Hepatocyte (in vitro differentiated cells): ENCODE results near the gene BCAP31.
"Not testable (repeated sequence)": the region's sequence is repeated elsewhere in the genome, so short reads cannot be mapped to it uniquely, and the experiment has no call there.

Source experiments
- EZH2 ChIP-seq: fragments of 200-600 bp; sonication (generic); IDR thresholded peaks from 2 replicates; pipeline ENCODE4 v1.6.1; 2016; ENCODE audit warnings: antibody characterized with exemption, mild to moderate bottlenecking, borderline replicate concordance
- TF ChIP-seq, protein P1 (sequence below): fragments of 200-600 bp; sonication (generic); IDR thresholded peaks from 2 replicates; pipeline ENCODE4 v1.5.1; 2016; ENCODE audit warnings: antibody characterized with exemption, mild to moderate bottlenecking; ENCODE audit not compliant: poor library complexity

DNA sequence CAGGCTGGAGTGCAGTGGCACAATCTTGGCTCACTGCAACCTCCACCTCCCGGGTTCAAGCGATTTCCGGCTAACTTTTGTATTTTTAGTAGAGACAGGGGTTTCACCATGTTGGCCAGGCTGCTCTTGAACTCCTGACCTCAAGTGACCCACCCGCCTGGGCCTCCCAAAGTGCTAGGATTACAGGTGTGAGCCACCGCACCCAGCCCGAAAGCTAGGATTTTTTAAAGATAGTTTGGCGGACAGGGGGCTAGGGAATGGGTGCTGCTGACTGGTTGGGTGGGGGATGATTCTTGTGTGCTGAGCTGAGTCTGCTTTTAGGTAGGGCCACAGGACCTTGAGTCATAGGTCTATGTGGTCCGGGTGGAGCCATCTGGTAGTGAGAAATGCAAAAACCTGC, 40.7 kb downstream of the BCAP31 start:
- TF ChIP-seq, protein P1, sequence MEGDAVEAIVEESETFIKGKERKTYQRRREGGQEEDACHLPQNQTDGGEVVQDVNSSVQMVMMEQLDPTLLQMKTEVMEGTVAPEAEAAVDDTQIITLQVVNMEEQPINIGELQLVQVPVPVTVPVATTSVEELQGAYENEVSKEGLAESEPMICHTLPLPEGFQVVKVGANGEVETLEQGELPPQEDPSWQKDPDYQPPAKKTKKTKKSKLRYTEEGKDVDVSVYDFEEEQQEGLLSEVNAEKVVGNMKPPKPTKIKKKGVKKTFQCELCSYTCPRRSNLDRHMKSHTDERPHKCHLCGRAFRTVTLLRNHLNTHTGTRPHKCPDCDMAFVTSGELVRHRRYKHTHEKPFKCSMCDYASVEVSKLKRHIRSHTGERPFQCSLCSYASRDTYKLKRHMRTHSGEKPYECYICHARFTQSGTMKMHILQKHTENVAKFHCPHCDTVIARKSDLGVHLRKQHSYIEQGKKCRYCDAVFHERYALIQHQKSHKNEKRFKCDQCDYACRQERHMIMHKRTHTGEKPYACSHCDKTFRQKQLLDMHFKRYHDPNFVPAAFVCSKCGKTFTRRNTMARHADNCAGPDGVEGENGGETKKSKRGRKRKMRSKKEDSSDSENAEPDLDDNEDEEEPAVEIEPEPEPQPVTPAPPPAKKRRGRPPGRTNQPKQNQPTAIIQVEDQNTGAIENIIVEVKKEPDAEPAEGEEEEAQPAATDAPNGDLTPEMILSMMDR: not testable (repeated sequence)
- not testable (repeated sequence) for TF ChIP-seq EZH2
